ENCODE measurements around the gene TTF1. TPM values are rescaled to one million over a fixed set of nuclear protein-coding genes. Genes with fewer than 3 reads are reported as not detected.

The TTF1 gene, protein sequence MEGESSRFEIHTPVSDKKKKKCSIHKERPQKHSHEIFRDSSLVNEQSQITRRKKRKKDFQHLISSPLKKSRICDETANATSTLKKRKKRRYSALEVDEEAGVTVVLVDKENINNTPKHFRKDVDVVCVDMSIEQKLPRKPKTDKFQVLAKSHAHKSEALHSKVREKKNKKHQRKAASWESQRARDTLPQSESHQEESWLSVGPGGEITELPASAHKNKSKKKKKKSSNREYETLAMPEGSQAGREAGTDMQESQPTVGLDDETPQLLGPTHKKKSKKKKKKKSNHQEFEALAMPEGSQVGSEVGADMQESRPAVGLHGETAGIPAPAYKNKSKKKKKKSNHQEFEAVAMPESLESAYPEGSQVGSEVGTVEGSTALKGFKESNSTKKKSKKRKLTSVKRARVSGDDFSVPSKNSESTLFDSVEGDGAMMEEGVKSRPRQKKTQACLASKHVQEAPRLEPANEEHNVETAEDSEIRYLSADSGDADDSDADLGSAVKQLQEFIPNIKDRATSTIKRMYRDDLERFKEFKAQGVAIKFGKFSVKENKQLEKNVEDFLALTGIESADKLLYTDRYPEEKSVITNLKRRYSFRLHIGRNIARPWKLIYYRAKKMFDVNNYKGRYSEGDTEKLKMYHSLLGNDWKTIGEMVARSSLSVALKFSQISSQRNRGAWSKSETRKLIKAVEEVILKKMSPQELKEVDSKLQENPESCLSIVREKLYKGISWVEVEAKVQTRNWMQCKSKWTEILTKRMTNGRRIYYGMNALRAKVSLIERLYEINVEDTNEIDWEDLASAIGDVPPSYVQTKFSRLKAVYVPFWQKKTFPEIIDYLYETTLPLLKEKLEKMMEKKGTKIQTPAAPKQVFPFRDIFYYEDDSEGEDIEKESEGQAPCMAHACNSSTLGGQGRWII
- total RNA-seq: 10 to 100 TPM; 32.3 to 35.1 TPM

DNA sequence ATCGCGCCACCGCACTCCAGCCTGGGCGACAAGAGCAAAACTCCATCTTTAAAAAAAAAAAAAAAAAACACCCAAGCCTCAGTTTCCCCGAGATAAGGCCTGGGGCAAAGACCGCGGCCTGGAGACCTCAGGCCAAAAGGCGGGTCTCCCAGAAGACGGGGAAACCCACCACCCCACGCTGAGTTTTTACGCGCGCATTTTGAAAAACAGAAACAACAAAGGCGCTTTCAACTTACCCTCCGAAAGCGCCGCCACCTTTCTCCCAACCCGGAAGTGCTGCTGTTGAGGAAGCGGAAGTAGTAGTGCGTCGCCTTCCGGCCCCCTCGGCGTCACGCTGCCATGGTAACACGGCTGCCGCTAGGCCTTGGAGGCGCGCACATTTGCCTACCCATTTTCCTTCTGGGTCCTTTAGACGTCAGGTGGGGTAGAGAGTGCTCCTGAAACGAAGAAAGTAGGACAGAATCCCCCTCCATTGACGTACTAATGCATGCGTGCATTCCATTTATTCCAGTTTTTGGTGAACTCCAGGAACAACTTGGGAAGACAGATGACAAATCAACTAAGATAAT, at the start of gene TTF1:
Gene TTF1 (minus strand): TSS at position 287 of the 569 bp plus-strand sequence. CDS start 4,019 bp downstream, outside the sequence.
- Mint-ChIP-seq H3K27ac (peak within 1 kb of the TSS; percentile 83), H3K36me3 (ENCODE audit: low read depth) (peaks cover 27% of the 10 kb centered on the region), H3K4me3 (peak within 1 kb of the TSS; percentile 95), H3K4me1 (ENCODE audit: low read depth) (peaks cover 51% of the 10 kb centered on the region), H3K9me3 (ENCODE audit: insufficient read depth) (no peaks in the 10 kb centered on the region), H3K27me3 (ENCODE audit: low read depth) (peaks cover 14% of the 10 kb centered on the region)
- POLR2A ChIA-PET: interaction anchor here (1.2 to 1.4 kb wide), 2 partner anchors 35 to 56 kb away, joined by 3 read pairs; no protein-coding TSS in a partner anchor
- CTCF ChIA-PET: interaction anchor here (1.5 kb wide), 1 partner anchor 169 kb away, joined by 4 read pairs; no protein-coding TSS in a partner anchor
- ATAC-seq: peak; percentile 60
- peak; percentile 97 for DNase-seq

DNA sequence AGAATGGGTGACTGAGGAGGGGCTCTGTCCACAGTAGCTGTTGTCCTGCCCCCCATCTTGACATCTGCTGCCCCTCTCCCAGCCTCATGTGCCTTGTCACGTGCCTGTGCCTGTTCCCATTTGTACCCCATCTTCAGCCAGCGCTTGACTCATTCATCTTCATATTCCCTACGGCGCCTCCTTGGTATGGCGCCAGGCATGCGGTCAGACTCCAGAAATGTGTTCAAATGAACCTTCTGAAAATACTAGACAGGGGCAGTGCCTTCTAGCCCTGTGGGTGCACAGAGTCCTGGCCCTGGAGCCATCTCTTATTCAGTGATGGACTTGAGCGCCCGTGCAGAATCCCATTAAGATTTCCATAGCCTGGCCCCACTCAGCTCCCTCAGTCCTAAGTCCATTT, 49.6 kb upstream of the TTF1 start:
- H3K27me3 Mint-ChIP-seq (ENCODE audit: low read depth): peaks cover 36% of the 10 kb centered on the region
- CTCF ChIA-PET: interaction anchor here (1.2 kb wide), 1 partner anchor 44 kb away, joined by 3 read pairs; no protein-coding TSS in a partner anchor
- H3K9me3 Mint-ChIP-seq (ENCODE audit: insufficient read depth): no peaks in the 10 kb centered on the region
- DNase-seq (no peak), ATAC-seq (no peak)
- H3K27ac Mint-ChIP-seq: no peak overlapping the region
- POLR2A ChIA-PET: no interaction called here
- peaks cover 23% of the 10 kb centered on the region for H3K4me1 Mint-ChIP-seq (ENCODE audit: low read depth)
- no peak overlapping the region for H3K4me3 Mint-ChIP-seq
- no peaks in the 10 kb centered on the region for H3K36me3 Mint-ChIP-seq (ENCODE audit: low read depth)

DNA sequence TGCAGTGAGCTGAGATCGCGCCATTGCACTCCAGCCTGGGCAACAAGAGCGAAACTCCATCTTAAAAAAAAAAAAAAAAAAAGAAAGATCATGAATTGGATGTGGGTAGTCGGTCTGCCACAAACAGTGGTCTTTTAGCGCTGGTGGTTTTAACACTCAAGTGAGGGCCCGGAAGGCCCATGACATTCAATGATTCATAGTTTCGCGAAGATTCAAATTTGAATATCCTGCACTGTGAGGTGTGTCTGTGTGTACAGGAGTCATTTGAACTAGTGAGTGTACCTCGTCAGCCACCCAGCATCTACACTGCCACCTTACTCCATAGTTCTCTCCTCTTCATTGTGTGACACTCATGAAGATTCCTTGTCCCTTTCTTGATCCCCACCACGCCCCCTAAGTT, 44.6 kb upstream of the TTF1 start:
- Mint-ChIP-seq H3K4me1 (ENCODE audit: low read depth) (peaks cover 35% of the 10 kb centered on the region), H3K4me3 (peak overlapping the region; percentile 15), H3K9me3 (ENCODE audit: insufficient read depth) (no peaks in the 10 kb centered on the region), H3K27me3 (ENCODE audit: low read depth) (peaks cover 48% of the 10 kb centered on the region), H3K36me3 (ENCODE audit: low read depth) (no peaks in the 10 kb centered on the region), H3K27ac (peak overlapping the region; percentile 74)
- DNase-seq: peak; percentile 79
- ChIA-PET POLR2A (interaction anchor here (0.6 kb wide), 1 partner anchor 1891 kb away, joined by 3 read pairs; no protein-coding TSS in a partner anchor), CTCF (no interaction called here)
- ATAC-seq: peak; percentile 88

DNA sequence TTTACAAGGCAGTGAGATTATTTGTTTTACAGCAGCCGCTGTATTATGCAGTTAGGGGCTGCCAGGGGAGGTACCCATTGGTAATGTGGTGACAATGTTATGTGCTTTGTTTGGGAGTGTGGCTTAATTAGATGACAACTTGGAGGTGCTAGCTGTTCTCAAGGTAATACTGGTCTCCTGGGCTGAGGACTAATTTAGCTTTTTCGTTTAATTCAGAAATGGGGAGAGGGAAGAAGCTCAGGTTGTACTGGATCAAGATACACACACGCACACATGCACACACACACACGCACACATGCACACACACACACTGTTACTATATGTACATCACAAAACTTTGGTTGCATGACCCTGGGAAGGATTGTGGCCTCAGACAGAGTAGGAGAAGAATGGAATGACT, 41.3 kb upstream of the TTF1 start:
- DNase-seq: no peak
- POLR2A ChIA-PET: interaction anchor here (0.7 kb wide), 1 partner anchor 18 kb away, joined by 3 read pairs; no protein-coding TSS in a partner anchor
- no peak for ATAC-seq
- H3K4me3 Mint-ChIP-seq: no peak overlapping the region
- H3K27ac Mint-ChIP-seq: no peak overlapping the region
- H3K36me3 Mint-ChIP-seq (ENCODE audit: low read depth): no peaks in the 10 kb centered on the region
- CTCF ChIA-PET: interaction anchor here (1.1 kb wide), 1 partner anchor 127 kb away, joined by 4 read pairs; no protein-coding TSS in a partner anchor
- H3K4me1 Mint-ChIP-seq (ENCODE audit: low read depth): peaks cover 24% of the 10 kb centered on the region
- H3K27me3 Mint-ChIP-seq (ENCODE audit: low read depth): peaks cover 51% of the 10 kb centered on the region
- no peaks in the 10 kb centered on the region for H3K9me3 Mint-ChIP-seq (ENCODE audit: insufficient read depth)

DNA sequence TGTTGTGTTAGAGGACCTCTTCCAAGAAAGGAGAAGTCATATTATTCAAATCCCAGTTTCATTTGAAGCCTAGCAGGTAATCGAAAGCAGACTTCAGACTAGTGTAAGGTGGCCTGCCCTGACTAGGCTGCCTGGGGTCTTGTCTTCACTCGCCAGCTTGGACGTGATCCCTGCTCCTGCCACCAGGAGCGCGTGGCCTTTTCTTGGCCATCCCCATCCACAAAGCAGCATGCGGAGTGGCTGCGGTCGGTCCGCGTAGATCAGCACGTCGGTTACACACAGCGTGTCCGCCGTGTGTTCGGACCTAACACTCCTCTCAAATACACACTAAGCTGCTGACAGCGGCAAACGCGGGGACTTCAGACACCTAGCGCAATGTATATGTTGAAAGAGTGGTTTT, 40.7 kb upstream of the TTF1 start:
- no peak overlapping the region for H3K27ac Mint-ChIP-seq
- ATAC-seq: no peak
- peaks cover 49% of the 10 kb centered on the region for H3K27me3 Mint-ChIP-seq (ENCODE audit: low read depth)
- ChIA-PET POLR2A (no interaction called here), CTCF (interaction anchor here (1.1 kb wide), 1 partner anchor 127 kb away, joined by 4 read pairs; no protein-coding TSS in a partner anchor)
- no peak overlapping the region for H3K4me3 Mint-ChIP-seq
- H3K36me3 Mint-ChIP-seq (ENCODE audit: low read depth): no peaks in the 10 kb centered on the region
- peaks cover 24% of the 10 kb centered on the region for H3K4me1 Mint-ChIP-seq (ENCODE audit: low read depth)
- no peaks in the 10 kb centered on the region for H3K9me3 Mint-ChIP-seq (ENCODE audit: insufficient read depth)
- DNase-seq: no peak

DNA sequence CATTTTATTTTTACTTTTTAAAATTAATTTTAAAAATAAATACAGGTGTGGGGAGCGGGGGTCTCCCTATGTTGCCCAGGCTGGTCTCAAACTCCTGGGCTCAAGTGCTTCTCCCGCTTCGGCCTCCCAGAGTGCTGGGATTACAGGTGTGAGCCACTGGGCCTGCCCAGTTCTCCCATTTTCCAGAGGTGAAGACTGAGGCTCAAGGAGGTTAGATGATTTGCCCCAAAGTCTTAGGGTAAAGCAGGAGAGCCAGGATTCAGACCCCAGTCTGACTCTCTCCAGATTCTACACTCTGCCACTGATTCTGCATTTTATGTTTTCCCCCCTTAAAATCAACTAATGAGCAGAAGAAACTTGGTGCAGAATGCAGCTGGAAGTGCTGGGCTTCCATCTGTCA, 40.2 kb upstream of the TTF1 start:
- Mint-ChIP-seq H3K27me3 (ENCODE audit: low read depth) (peaks cover 50% of the 10 kb centered on the region), H3K9me3 (ENCODE audit: insufficient read depth) (no peaks in the 10 kb centered on the region), H3K4me3 (no peak overlapping the region), H3K27ac (no peak overlapping the region), H3K36me3 (ENCODE audit: low read depth) (no peaks in the 10 kb centered on the region), H3K4me1 (ENCODE audit: low read depth) (peaks cover 19% of the 10 kb centered on the region)
- DNase-seq (no peak), ATAC-seq (no peak)
- ChIA-PET CTCF (no interaction called here), POLR2A (no interaction called here)

DNA sequence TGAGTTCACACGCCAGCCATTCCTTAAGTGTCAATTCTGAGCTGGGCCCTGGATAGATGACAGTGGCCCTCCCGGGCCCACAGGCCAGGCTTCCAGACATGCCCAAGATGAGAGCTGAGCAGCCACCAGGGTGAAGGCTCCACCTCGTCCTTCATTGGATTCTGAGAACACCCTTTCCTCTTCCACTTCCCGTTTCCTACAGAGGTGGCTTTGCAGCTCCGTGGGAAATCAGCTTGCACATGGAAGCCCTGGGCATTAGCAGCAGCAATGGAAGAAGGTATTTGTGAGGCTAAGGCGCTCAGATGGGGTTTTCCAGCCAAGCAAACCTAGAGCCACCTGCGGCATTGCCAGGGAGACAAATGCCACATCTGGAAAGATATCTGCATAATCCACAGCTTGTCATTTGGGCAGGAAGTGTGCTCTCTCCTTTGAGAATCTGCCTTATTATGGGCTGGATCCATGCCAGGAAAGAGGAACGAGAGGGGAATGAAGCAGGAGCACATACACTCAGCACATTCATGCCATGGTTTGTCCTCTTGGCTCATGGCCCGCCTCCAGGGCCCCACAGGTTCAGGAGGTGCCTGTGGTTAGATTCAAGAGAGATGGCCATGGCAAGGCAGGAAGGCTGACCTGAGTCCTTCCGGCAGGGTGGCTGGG, 37.4 kb upstream of the TTF1 start:
- H3K36me3 Mint-ChIP-seq (ENCODE audit: low read depth): no peaks in the 10 kb centered on the region
- H3K27ac Mint-ChIP-seq: no peak overlapping the region
- no peak overlapping the region for H3K4me3 Mint-ChIP-seq

DNA sequence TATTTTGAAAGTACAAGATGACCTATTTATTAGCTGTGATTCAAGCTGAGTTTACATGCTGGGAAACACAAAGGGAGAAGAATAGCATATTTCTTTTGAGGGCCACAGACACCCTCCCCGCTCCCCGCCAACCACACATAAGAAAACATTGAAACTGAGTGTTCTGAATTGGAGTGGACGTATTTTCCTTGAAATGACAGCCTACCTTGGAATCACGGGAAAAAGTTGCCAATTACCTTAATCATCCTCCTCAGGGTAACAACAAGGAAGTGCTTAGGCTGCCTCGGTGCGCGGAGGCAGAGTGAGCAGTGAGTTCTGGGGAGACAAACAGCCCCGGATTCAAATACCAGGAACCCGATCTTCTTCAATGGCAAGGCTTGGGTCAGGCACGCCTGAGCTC, 34.8 kb upstream of the TTF1 start:
- H3K4me1 Mint-ChIP-seq (ENCODE audit: low read depth): peaks cover 5% of the 10 kb centered on the region
- H3K36me3 Mint-ChIP-seq (ENCODE audit: low read depth): no peaks in the 10 kb centered on the region
- POLR2A ChIA-PET: interaction anchor here (0.7 kb wide), 1 partner anchor 20 kb away, joined by 3 read pairs; no protein-coding TSS in a partner anchor
- no peak for DNase-seq
- H3K9me3 Mint-ChIP-seq (ENCODE audit: insufficient read depth): no peaks in the 10 kb centered on the region
- no peak overlapping the region for H3K4me3 Mint-ChIP-seq
- ATAC-seq: no peak
- H3K27ac Mint-ChIP-seq: no peak overlapping the region
- H3K27me3 Mint-ChIP-seq (ENCODE audit: low read depth): peaks cover 49% of the 10 kb centered on the region
- CTCF ChIA-PET: no interaction called here

More for the DNA sequence above, 37.4 kb upstream of the TTF1 start:
- DNase-seq (no peak), ATAC-seq (no peak)
- Mint-ChIP-seq H3K4me1 (ENCODE audit: low read depth) (peaks cover 5% of the 10 kb centered on the region), H3K9me3 (ENCODE audit: insufficient read depth) (no peaks in the 10 kb centered on the region), H3K27me3 (ENCODE audit: low read depth) (peaks cover 61% of the 10 kb centered on the region)
- POLR2A ChIA-PET: no interaction called here
- CTCF ChIA-PET: no interaction called here

DNA sequence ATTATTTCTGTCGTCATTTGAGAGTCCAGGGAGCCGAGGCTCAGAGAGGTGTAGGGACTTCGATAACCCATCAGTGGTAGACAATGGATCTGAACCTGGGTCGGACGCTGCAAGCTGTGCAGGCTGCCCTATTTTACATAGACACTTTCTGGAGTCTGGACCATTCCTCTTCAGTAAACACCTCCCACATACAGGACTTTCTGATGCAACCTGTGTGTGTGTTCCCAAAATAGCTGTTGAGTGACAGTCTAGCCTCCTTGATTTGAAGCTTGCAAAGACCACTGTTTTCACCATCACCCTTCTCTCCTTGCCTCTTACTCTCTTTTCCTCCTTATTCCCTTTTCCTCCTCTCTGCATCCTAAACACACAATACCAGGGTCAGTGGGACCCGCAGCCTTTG, 34.1 kb upstream of the TTF1 start:
- CTCF ChIA-PET: no interaction called here

DNA sequence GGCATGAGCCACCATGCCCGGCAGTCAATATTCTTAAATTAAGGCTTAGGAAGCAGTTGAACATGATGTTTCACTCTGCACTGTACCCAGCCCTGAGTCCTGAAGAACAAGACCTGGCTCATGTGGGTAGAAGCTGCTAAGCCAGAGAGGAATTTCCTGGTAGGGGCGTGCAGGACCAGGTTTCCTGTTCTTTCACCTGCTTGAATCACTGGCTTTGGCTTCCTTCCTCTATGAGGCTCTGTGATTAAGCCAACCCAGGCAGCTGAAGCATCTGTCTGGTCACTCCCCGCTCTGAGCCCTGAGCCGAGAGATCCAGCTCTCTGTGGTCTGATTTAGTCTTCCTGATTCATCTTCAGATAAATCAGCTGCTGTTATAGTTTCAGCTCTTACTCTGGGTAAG, 32.5 kb upstream of the TTF1 start:
- H3K9me3 Mint-ChIP-seq (ENCODE audit: insufficient read depth): no peaks in the 10 kb centered on the region
- H3K4me1 Mint-ChIP-seq (ENCODE audit: low read depth): peaks cover 5% of the 10 kb centered on the region
- CTCF ChIA-PET: no interaction called here
- peaks cover 52% of the 10 kb centered on the region for H3K27me3 Mint-ChIP-seq (ENCODE audit: low read depth)
- ATAC-seq (no peak), DNase-seq (no peak)
- no peak overlapping the region for H3K4me3 Mint-ChIP-seq
- POLR2A ChIA-PET: no interaction called here
- H3K27ac Mint-ChIP-seq: no peak overlapping the region
- H3K36me3 Mint-ChIP-seq (ENCODE audit: low read depth): no peaks in the 10 kb centered on the region

More for the DNA sequence above, 34.1 kb upstream of the TTF1 start:
- Mint-ChIP-seq H3K27ac (no peak overlapping the region), H3K4me1 (ENCODE audit: low read depth) (peaks cover 5% of the 10 kb centered on the region), H3K27me3 (ENCODE audit: low read depth) (peaks cover 51% of the 10 kb centered on the region), H3K4me3 (no peak overlapping the region), H3K36me3 (ENCODE audit: low read depth) (no peaks in the 10 kb centered on the region), H3K9me3 (ENCODE audit: insufficient read depth) (no peaks in the 10 kb centered on the region)
- ATAC-seq (no peak), DNase-seq (no peak)
- POLR2A ChIA-PET: no interaction called here

DNA sequence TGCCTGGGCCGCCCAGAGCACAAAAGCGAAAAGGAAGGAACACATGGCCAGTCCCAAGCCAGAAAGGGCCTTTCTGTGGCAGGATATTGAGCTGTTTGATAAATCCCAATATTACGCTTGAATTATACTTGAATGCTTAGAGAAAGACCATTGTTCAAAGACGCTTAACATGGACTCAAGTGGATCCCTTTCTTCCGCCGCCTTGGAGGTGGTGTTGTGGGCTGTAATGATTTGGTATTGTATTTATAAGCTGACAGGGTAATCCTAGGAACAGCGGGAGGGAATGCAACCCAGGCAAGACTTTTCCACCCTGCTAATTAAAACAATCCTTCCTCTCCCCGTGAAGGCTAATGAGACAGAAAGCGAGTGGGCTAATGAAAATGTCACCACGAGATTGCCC, 28.2 kb upstream of the TTF1 start:
- Mint-ChIP-seq H3K4me1 (ENCODE audit: low read depth) (peaks cover 3% of the 10 kb centered on the region), H3K27me3 (ENCODE audit: low read depth) (peaks cover 46% of the 10 kb centered on the region), H3K4me3 (no peak overlapping the region), H3K9me3 (ENCODE audit: insufficient read depth) (no peaks in the 10 kb centered on the region), H3K27ac (no peak overlapping the region), H3K36me3 (ENCODE audit: low read depth) (no peaks in the 10 kb centered on the region)
- CTCF ChIA-PET: no interaction called here
- POLR2A ChIA-PET: no interaction called here
- DNase-seq (no peak), ATAC-seq (no peak)
